Suprapubic skin (tissue), 4 donors: Measurements from ENCODE around the gene FAM78A. TPM values are rescaled to one million over a fixed set of nuclear protein-coding genes. Genes with fewer than 3 reads are reported as not detected.

Source experiments
- DNase-seq, 2 donors: peaks; one replicate each; pipeline ENCODE4 v3.0.0-alpha.2; 2019; ENCODE audit warnings: low spot score in 2 of 2
- H3K27ac ChIP-seq: fragments of 200-600 bp; sonication (generic); one replicate; pipeline ENCODE4 v1.5.1; 2019
- H3K27me3 ChIP-seq: fragments of 200-600 bp; sonication (generic); one replicate; pipeline ENCODE4 v1.5.1; 2019
- H3K36me3 ChIP-seq: fragments of 200-600 bp; sonication (generic); one replicate; pipeline ENCODE4 v1.5.1; 2019
- H3K4me1 ChIP-seq: fragments of 200-600 bp; sonication (generic); one replicate; pipeline ENCODE4 v1.5.1; 2019
- H3K4me3 ChIP-seq: fragments of 200-600 bp; sonication (generic); one replicate; pipeline ENCODE4 v1.5.1; 2019; ENCODE audit warnings: mild to moderate bottlenecking
- H3K9me3 ChIP-seq: fragments of 200-600 bp; sonication (generic); one replicate; pipeline ENCODE4 v1.5.1; 2019
- EP300 ChIP-seq: sonication (generic); formaldehyde crosslinking; IDR thresholded peaks from one replicate; pipeline ENCODE4 v1.6.1; 2017; ENCODE audit warnings: antibody characterized with exemption
- POLR2A ChIP-seq, 2 donors: fragments of 450-650 bp; IDR thresholded peaks; one replicate each; pipeline ENCODE4 v1.6.1; 2017; ENCODE audit warnings: antibody characterized with exemption in 2 of 2, mild to moderate bottlenecking in 2 of 2, moderate library complexity in 2 of 2
- POLR2AphosphoS5 ChIP-seq, 3 donors: sonication (generic); formaldehyde crosslinking; IDR thresholded peaks; one replicate each; pipeline ENCODE4 v1.6.1; 2017; ENCODE audit warnings: antibody characterized with exemption in 3 of 3
- WGBS: methylation state at CpG from one replicate; pipeline ENCODE4 v1.1.5; 2018; 5-methylcytosine and 5-hydroxymethylcytosine counted together
- total RNA-seq, 4 donors: library from RNA; depleted of rRNA; stranded (reverse); fragments of >200 nt; gene quantifications; one replicate each; pipeline ENCODE4 v1.1.0, GENCODE V29; 2016
- TF ChIP-seq, protein P1 (sequence below), 2 donors: fragments of 200-600 bp in 1 of 2; fragments of 450-650 bp in 1 of 2; sonication (generic) in 1 of 2; IDR thresholded peaks; one replicate each; pipeline ENCODE4 v1.5.1; 2016 to 2019; ENCODE audit warnings: antibody characterized with exemption in 2 of 2, mild to moderate bottlenecking in 1 of 2, moderate library complexity in 1 of 2

The FAM78A gene
- total RNA-seq, 4 donors from 2014 or later: 0.81 to 2.0 (median 1.3) TPM

DNA sequence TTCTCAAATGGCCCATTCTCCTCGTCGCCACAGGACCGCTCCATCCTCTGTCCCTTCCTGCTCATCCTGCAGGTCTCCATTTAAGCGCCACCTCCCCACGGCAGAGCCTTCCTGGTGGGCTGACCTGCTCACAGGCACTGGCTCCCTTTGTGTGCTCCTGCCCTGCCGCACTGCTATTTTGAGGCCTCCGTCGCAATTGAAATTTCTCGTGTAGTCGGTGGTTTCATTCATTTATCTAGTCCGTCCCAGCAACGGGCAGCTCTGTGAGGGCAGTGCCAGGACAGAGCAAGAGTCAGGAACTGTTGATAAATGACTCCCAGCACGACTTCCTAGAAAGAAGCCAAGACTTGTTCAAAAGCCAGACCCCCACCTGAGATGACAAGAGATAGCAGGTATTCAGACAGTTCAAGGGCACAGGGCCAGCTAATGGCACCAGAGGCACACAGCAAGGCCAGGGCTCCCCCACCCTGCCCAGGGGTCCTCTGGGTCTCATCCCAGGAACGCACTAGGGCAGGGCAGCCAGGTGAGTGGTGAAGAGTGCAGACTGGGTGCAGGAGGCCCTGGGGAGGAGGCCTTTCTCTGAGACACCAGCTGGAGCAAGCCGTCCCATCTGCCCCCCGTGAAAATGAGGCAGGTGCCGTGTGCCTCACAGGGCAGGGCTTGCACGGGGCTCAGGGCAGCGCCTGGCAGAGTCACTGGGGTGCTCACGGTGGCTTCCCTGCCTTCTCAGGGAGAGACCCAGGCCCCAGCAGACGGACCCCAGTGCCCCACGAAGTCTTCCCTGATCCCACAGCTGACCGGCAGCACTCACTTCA, 36.9 kb downstream of the FAM78A start:
- Histone ChIP-seq H3K36me3 (peaks cover 13% of the 10 kb centered on the region), H3K4me1 (peaks cover 16% of the 10 kb centered on the region), H3K4me3 (no peak overlapping the region), H3K27ac (no peak overlapping the region), H3K27me3 (no peaks in the 10 kb centered on the region), H3K9me3 (no peaks in the 10 kb centered on the region)
- TF ChIP-seq POLR2A (IDR thresholded peaks at IDR 0.05) (no peak), EP300 (no peak), POLR2AphosphoS5 (IDR thresholded peaks at IDR 0.05) (no peak)
- TF ChIP-seq, protein P1, sequence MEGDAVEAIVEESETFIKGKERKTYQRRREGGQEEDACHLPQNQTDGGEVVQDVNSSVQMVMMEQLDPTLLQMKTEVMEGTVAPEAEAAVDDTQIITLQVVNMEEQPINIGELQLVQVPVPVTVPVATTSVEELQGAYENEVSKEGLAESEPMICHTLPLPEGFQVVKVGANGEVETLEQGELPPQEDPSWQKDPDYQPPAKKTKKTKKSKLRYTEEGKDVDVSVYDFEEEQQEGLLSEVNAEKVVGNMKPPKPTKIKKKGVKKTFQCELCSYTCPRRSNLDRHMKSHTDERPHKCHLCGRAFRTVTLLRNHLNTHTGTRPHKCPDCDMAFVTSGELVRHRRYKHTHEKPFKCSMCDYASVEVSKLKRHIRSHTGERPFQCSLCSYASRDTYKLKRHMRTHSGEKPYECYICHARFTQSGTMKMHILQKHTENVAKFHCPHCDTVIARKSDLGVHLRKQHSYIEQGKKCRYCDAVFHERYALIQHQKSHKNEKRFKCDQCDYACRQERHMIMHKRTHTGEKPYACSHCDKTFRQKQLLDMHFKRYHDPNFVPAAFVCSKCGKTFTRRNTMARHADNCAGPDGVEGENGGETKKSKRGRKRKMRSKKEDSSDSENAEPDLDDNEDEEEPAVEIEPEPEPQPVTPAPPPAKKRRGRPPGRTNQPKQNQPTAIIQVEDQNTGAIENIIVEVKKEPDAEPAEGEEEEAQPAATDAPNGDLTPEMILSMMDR (IDR thresholded peaks at IDR 0.05): no peak
- WGBS: 77% methylated on average over 17 of the region's 23 CpGs
- DNase-seq: no peak

DNA sequence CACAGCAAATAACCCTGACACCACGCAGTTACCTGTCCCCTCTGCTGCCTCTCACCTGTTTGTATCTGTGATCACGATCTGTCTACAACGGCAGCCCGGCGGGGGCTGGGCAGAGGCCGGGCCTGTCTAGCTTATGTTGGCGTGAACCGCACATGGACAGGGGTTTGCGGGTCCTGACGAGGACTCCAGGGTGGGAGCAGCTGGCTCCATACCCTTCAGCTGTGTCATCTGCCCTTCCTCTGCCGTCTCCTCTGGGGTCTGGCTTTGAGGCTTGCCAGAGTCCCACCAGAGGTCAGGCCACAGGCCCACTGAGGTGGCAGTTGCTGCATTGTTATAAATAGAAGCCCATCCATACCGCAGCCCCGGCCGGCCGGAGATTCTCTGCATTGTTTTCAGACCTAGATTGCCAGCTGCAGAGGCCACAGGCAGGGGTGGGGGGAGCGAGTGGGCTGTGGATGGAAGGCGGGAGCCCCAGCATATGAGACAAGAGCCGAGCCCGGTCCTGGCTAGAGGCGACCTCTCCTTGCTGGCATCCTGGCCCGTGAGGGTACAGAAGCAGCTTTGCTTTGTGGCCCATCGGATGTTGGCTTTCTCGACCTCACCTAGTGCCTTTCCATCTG, 37.8 kb downstream of the FAM78A start:
- no peak for DNase-seq
- Histone ChIP-seq H3K9me3 (no peaks in the 10 kb centered on the region), H3K27ac (no peak overlapping the region), H3K4me1 (peaks cover 16% of the 10 kb centered on the region), H3K36me3 (peaks cover 22% of the 10 kb centered on the region), H3K27me3 (no peaks in the 10 kb centered on the region), H3K4me3 (peak overlapping the region; percentile 18)
- no peak for TF ChIP-seq POLR2AphosphoS5 (IDR thresholded peaks at IDR 0.05)
- TF ChIP-seq POLR2A (IDR thresholded peaks at IDR 0.05): no peak
- TF ChIP-seq, protein P1 (IDR thresholded peaks at IDR 0.05): no peak
- no peak for TF ChIP-seq EP300
- 26% methylated on average over 14 of the region's 23 CpGs for WGBS

DNA sequence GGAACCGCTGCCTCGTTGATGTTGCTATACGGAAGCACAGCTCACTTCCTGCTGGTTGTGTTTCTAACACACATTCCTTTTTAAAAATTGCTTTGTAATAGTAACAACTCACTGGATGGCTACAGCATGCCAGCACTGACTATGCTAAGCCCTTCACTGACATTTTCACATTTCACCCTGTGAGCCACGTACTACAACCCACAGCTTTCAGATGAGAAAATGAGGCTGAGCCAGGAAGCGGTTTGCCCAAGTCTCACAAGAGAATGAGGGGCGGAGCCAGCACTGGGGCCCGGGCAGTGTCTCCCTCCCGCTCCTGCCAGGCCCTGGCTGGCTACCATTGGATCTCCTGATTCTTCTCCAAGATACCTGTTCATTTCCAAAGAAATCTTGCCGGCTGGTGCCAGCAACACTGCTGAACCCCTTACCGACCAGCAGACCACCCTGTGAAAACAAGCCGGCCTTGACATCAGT, 38.3 kb downstream of the FAM78A start:
- Histone ChIP-seq H3K4me3 (peak overlapping the region; percentile 18), H3K4me1 (peaks cover 16% of the 10 kb centered on the region), H3K9me3 (no peaks in the 10 kb centered on the region), H3K27me3 (no peaks in the 10 kb centered on the region), H3K36me3 (peaks cover 27% of the 10 kb centered on the region), H3K27ac (no peak overlapping the region)
- TF ChIP-seq, protein P1 (IDR thresholded peaks at IDR 0.05): no peak
- TF ChIP-seq EP300 (no peak), POLR2AphosphoS5 (IDR thresholded peaks at IDR 0.05) (no peak)
- DNase-seq: no peak
- WGBS: 21% methylated on average over 11 of the region's 11 CpGs

DNA sequence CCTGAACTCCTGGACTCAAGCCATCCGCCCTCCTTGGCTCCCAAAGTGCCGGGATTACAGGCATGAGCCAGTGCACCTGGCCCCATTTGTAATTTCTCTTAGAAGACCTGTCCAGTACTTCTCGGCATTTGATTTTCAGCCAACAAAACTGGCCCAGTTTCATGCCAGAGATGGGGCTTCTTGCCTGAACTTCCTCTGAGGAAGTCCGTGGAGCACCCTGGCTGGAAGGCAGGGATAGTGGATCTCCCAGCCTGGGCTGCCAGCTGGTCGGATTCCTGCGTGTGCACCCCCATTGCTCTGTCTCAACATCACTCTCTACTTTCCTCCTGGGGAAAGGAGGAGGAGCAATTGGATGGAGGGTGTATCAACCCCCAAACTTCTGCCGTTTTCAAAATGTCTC, 39.0 kb downstream of the FAM78A start:
- Histone ChIP-seq H3K4me1 (peaks cover 16% of the 10 kb centered on the region), H3K27ac (no peak overlapping the region), H3K27me3 (no peaks in the 10 kb centered on the region), H3K36me3 (peaks cover 34% of the 10 kb centered on the region), H3K4me3 (no peak overlapping the region), H3K9me3 (no peaks in the 10 kb centered on the region)
- WGBS: 65% methylated on average over 6 of the region's 7 CpGs
- TF ChIP-seq, protein P1 (IDR thresholded peaks at IDR 0.05): no peak
- TF ChIP-seq EP300: no peak
- TF ChIP-seq POLR2A (IDR thresholded peaks at IDR 0.05): no peak
- TF ChIP-seq POLR2AphosphoS5 (IDR thresholded peaks at IDR 0.05): no peak
- DNase-seq: peak in 1 of 2 donors; percentile 31

DNA sequence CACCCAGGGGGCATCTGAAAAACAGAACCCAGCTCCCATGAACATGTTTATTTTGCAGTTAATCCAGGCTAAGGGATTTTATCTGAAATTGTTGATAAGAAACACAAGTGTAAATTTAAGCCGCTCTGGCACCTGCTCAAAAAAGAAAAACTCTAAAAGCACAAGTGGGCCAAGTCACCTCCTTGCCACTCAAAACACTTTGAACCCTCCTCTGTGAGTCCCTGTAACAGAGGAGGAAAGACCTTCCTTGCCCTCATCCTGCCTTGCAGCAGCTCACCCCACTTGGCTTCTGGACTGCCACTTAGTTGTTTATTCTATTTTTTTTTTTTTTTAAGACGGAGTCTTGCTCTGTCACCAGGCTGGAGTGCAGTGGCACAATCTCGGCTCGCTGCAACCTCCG, 39.5 kb downstream of the FAM78A start:
- DNase-seq: peak in 1 of 2 donors; percentile 7
- H3K4me3 ChIP-seq: no peak overlapping the region
- WGBS: 87% methylated on average over 5 of the region's 5 CpGs

More for the DNA sequence above, 39.5 kb downstream of the FAM78A start:
- H3K27ac ChIP-seq: no peak overlapping the region
- H3K9me3 ChIP-seq: no peaks in the 10 kb centered on the region
- TF ChIP-seq POLR2A (IDR thresholded peaks at IDR 0.05): no peak
- no peak for TF ChIP-seq POLR2AphosphoS5 (IDR thresholded peaks at IDR 0.05)
- TF ChIP-seq, protein P1 (IDR thresholded peaks at IDR 0.05): no peak
- TF ChIP-seq EP300: no peak
- no peaks in the 10 kb centered on the region for H3K27me3 ChIP-seq
- peaks cover 39% of the 10 kb centered on the region for H3K36me3 ChIP-seq
- H3K4me1 ChIP-seq: peaks cover 16% of the 10 kb centered on the region
